ENCODE results near the gene ARID4A.

DNA sequence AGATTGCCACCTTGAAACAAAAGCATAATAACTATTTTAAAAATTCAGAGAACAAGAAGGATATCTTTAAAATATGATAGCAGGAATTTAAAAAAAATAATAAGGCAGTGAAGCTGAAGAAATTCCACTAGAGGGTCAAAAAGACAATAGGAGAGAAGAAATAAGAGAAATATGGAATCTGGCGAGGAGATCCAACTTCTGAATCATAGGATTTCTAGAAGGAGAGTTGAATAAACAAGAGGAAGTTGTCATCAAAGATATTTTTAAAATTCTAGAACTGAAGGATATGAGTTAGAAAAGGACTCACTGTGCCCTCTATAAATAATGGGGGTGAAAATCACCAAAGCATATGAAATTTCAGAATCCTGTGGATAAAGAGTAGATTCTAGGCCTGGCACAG, 70.6 kb downstream of the ARID4A start:
- TF ChIP-seq CTCF (IDR thresholded peaks at IDR 0.05; ENCODE audit: poor library complexity) (no peak), EZH2 (IDR thresholded peaks at IDR 0.05; ENCODE audit: borderline replicate concordance) (no peak), EZH2phosphoT487 (IDR thresholded peaks at IDR 0.05; ENCODE audit: low read depth, severe bottlenecking, unreplicated experiment) (no peak)

Data from hepatocyte (in vitro differentiated cells).